Measurements from ENCODE around the gene PIEZO1. TPM values are rescaled to one million over a fixed set of nuclear protein-coding genes. Genes with fewer than 3 reads are reported as not detected.

PIEZO1 gene
- total and polyA plus RNA-seq, 2 donors (not counting 3 experiments of a cell fraction or from before 2014, with no cell fraction given) = 298 to 322 TPM

DNA sequence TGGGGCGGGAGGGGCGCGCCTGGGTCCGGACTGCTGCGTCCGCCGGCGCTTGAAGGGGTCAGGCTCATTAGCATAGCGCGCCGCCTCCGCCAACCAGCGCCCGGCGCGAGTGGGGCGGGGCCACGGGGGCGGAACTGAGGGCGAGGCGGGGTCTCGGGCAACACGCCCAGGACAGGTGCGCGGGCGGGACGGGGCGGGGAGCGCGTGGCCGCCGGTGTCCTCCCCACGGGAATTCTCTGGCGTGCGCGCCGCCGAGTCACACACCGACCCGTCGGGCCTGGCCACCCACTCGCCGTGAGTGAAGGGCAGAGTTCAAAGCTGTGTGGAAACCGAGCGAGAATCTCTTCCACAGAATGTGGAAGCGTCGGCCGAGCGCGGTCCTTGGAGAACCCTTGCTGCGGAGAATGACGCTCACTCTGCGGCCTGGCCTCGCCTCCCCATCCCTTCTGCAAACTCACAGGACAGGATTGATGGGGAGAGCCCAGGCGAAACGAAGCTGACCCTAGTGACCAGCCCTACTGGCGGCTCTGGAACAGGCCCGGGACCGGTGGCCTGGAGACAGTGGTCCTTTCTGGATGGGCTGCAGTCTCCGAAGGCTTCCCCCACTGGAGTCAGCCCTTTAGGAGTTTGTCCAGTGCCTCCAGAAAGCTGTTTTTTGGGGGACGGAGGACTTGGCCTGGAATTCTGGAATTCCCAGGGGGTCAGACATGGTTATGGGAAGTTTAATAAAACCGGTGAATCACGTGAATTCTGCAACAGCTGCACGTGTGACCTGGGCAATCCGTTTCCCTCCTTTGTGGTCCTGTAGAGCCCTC is 98.4 kb downstream of the PIEZO1 start, which contains the start of gene SNAI3:
SNAI3 (minus strand) TSS at position 69 of the 815 bp plus-strand sequence. CDS start 101 bp downstream, outside the sequence.
- Histone ChIP-seq H3K4me1 (ENCODE audit: control insufficient read depth, extremely low read depth, insufficient read depth, low read length) (peaks cover 2% of the 10 kb centered on the region), H3K4me3 (replicated peaks in 1 of 3; ENCODE audit: insufficient read depth in 1 of 3, low read depth in 1 of 3, low read length in 3 of 3) (peak within 1 kb of the TSS; percentile 29 to 57 (median 40)), H4K20me1 (replicated peaks; ENCODE audit: control insufficient read depth, extremely low read depth, insufficient read depth, low read length) (no peaks in the 10 kb centered on the region), H3K27ac (ENCODE audit: insufficient read depth, low read depth, low read length) (no peak within 1 kb of the TSS), H3K79me2 (ENCODE audit: control insufficient read depth, insufficient read depth, low read length) (no peaks in the 10 kb centered on the region), H3K36me3 (ENCODE audit: control insufficient read depth in 2 of 2, extremely low read depth in 1 of 2, insufficient read depth in 2 of 2, low read length in 2 of 2) (no peaks in the 10 kb centered on the region), H3K4me2 (ENCODE audit: insufficient read depth, low read length) (peak within 1 kb of the TSS; percentile 70), H3K9me3 (replicated peaks; ENCODE audit: control insufficient read depth, insufficient read depth, low read length) (no peaks in the 10 kb centered on the region), H3K9ac (replicated peaks; ENCODE audit: extremely low read depth, insufficient read depth, low read length) (no peak within 1 kb of the TSS), H3K9me1 (replicated peaks; ENCODE audit: control insufficient read depth, extremely low read depth, insufficient read depth, low read length) (no peaks in the 10 kb centered on the region), H3K27me3 (ENCODE audit: control insufficient read depth in 2 of 2, insufficient read depth in 2 of 2, low read length in 2 of 2) (peaks cover 0 to 2% of the 10 kb centered on the region in 2 experiments), H2AFZ (ENCODE audit: low read depth, low read length) (peak within 1 kb of the TSS; percentile 89)
- intact Hi-C loops (cut with micrococcal nuclease) (loop anchor here (1.0 to 2.0 kb wide), 2 partner anchors 15 to 24 kb away; partner anchors contain the start of gene MVD), dilution Hi-C loops (cut with MboI; ENCODE audit: extremely low pct_ligation_motif_present, low sequenced_read_pairs) (no loop called here)
- peak; percentile 76 for FAIRE-seq
- POLR2A ChIA-PET = no interaction called here
- CTCF ChIA-PET = interaction anchor here (0.6 to 1.7 kb wide), 7 partner anchors 14 to 171 kb away, joined by 3 to 5 read pairs (median 3); partner anchors contain the start of gene TRAPPC2L
- peak; percentile 57 for TF ChIP-seq POLR2A (IDR thresholded peaks at IDR 0.05; ENCODE audit: low read depth, low read length)
- no peak for TF ChIP-seq GATA2 (IDR thresholded peaks at IDR 0.05; ENCODE audit: insufficient read depth, insufficient read length, low read depth, low read length)
- BruUV-seq (replicated peaks) = TSS peak; percentile 86
- peak; percentile 60 for DNase-seq (ENCODE audit: low read depth, low spot score)

GRCh38 chr16:88686062-88686438 is 99.0 kb downstream of the PIEZO1 start:
- Histone ChIP-seq H4K20me1 (replicated peaks; ENCODE audit: control insufficient read depth, extremely low read depth, insufficient read depth, low read length) (no peaks in the 10 kb centered on the region), H3K79me2 (ENCODE audit: control insufficient read depth, insufficient read depth, low read length) (no peaks in the 10 kb centered on the region), H3K4me3 (replicated peaks in 1 of 3; ENCODE audit: insufficient read depth in 1 of 3, low read depth in 1 of 3, low read length in 3 of 3) (peak overlapping the region; percentile 29 to 57 (median 40)), H3K9me3 (replicated peaks; ENCODE audit: control insufficient read depth, insufficient read depth, low read length) (no peaks in the 10 kb centered on the region), H3K36me3 (ENCODE audit: control insufficient read depth in 2 of 2, extremely low read depth in 1 of 2, insufficient read depth in 2 of 2, low read length in 2 of 2) (no peaks in the 10 kb centered on the region), H3K4me2 (ENCODE audit: insufficient read depth, low read length) (peak overlapping the region; percentile 70), H3K27ac (ENCODE audit: insufficient read depth, low read depth, low read length) (no peak overlapping the region), H3K9me1 (replicated peaks; ENCODE audit: control insufficient read depth, extremely low read depth, insufficient read depth, low read length) (no peaks in the 10 kb centered on the region), H3K4me1 (ENCODE audit: control insufficient read depth, extremely low read depth, insufficient read depth, low read length) (peaks cover 3% of the 10 kb centered on the region), H2AFZ (ENCODE audit: low read depth, low read length) (peak overlapping the region; percentile 89), H3K27me3 (ENCODE audit: control insufficient read depth in 2 of 2, insufficient read depth in 2 of 2, low read length in 2 of 2) (peaks cover 0 to 2% of the 10 kb centered on the region in 2 experiments), H3K9ac (replicated peaks; ENCODE audit: extremely low read depth, insufficient read depth, low read length) (no peak overlapping the region)
- no TSS peak for BruUV-seq (replicated peaks)
- CTCF ChIA-PET = interaction anchor here (0.6 to 1.7 kb wide), 3 partner anchors 13 to 116 kb away, joined by 4 to 5 read pairs (median 4); partner anchors contain the start of gene ZC3H18
- dilution Hi-C loops (cut with MboI; ENCODE audit: extremely low pct_ligation_motif_present, low sequenced_read_pairs) (no loop called here), intact Hi-C loops (cut with micrococcal nuclease) (loop anchor here (1.0 to 2.0 kb wide), 2 partner anchors 15 to 23 kb away; partner anchors contain the start of gene MVD)
- TF ChIP-seq GATA2 (IDR thresholded peaks at IDR 0.05; ENCODE audit: insufficient read depth, insufficient read length, low read depth, low read length) (no peak), MAX (IDR thresholded peaks at IDR 0.05; ENCODE audit: insufficient read depth, insufficient read length) (no peak), POLR2A (IDR thresholded peaks at IDR 0.05; ENCODE audit: low read depth, low read length) (no peak), EZH2 (IDR thresholded peaks at IDR 0.05; ENCODE audit: borderline replicate concordance, low read depth, low read length, severe bottlenecking) (no peak), FOS (IDR thresholded peaks at IDR 0.05; ENCODE audit: borderline replicate concordance, insufficient read depth, low read length) (no peak), JUN (IDR thresholded peaks at IDR 0.05; ENCODE audit: borderline replicate concordance, insufficient read depth, insufficient read length, low read depth) (no peak), POLR2AphosphoS5 (IDR thresholded peaks at IDR 0.05; ENCODE audit: insufficient read depth, low read depth, low read length) (no peak), MYC (IDR thresholded peaks at IDR 0.05; ENCODE audit: low read depth, low read length) (no peak)
- TF ChIP-seq, protein P1, sequence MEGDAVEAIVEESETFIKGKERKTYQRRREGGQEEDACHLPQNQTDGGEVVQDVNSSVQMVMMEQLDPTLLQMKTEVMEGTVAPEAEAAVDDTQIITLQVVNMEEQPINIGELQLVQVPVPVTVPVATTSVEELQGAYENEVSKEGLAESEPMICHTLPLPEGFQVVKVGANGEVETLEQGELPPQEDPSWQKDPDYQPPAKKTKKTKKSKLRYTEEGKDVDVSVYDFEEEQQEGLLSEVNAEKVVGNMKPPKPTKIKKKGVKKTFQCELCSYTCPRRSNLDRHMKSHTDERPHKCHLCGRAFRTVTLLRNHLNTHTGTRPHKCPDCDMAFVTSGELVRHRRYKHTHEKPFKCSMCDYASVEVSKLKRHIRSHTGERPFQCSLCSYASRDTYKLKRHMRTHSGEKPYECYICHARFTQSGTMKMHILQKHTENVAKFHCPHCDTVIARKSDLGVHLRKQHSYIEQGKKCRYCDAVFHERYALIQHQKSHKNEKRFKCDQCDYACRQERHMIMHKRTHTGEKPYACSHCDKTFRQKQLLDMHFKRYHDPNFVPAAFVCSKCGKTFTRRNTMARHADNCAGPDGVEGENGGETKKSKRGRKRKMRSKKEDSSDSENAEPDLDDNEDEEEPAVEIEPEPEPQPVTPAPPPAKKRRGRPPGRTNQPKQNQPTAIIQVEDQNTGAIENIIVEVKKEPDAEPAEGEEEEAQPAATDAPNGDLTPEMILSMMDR (IDR thresholded peaks at IDR 0.05; ENCODE audit: extremely low read depth in 1 of 2, insufficient read depth in 1 of 2, low read depth in 1 of 2, low read length in 2 of 2) = no peak
- DNase-seq (ENCODE audit: low read depth, low spot score) (no peak), FAIRE-seq (no peak)
- POLR2A ChIA-PET = no interaction called here
